Spleen (tissue), 11 donors: Measurements from ENCODE around the gene PLBD2. TPM values are rescaled to one million over a fixed set of nuclear protein-coding genes. Genes with fewer than 3 reads are reported as not detected.

ENCODE experiments used
- DNase-seq: peaks from one replicate; pipeline ENCODE4 v3.0.0-alpha.2; 2020
- H3K27ac ChIP-seq, 8 donors: fragments of 200-600 bp; sonication (generic) in 7 of 8; 1 replicate in 4 of 8; 2 replicates in 4 of 8; pipeline versions ENCODE4 v1.5.0 to v1.8.0; 2016 to 2021; ENCODE audit warnings: inconsistent platforms in 4 of 8, mild to moderate bottlenecking in 4 of 8, moderate library complexity in 1 of 8
- H3K27me3 ChIP-seq, 7 donors: fragments of 200-600 bp; sonication (generic) in 6 of 7; replicated peaks in 1 of 7; 1 replicate in 4 of 7; 2 replicates in 3 of 7; pipeline versions ENCODE4 v1.5.0 to v1.8.0; 2016 to 2021; ENCODE audit warnings: inconsistent platforms in 3 of 7, mild to moderate bottlenecking in 1 of 7
- H3K36me3 ChIP-seq, 6 donors: fragments of 200-600 bp; sonication (generic) in 5 of 6; 1 replicate in 4 of 6; 2 replicates in 2 of 6; pipeline versions ENCODE4 v1.5.0 to v1.8.0; 2016 to 2021; ENCODE audit warnings: inconsistent platforms in 2 of 6
- H3K4me1 ChIP-seq, 6 donors: fragments of 200-600 bp; sonication (generic) in 5 of 6; 1 replicate in 3 of 6; 2 replicates in 3 of 6; pipeline versions ENCODE4 v1.5.0 to v1.8.0; 2016 to 2021; ENCODE audit warnings: inconsistent platforms in 3 of 6
- H3K4me3 ChIP-seq, 8 donors: fragments of 200-600 bp; sonication (generic) in 7 of 8; 1 replicate in 4 of 8; 2 replicates in 4 of 8; pipeline versions ENCODE4 v1.5.0 to v1.8.0; 2016 to 2021; ENCODE audit warnings: inconsistent platforms in 4 of 8, mild to moderate bottlenecking in 4 of 8, moderate library complexity in 2 of 8
- H3K9me3 ChIP-seq, 8 donors: fragments of 200-600 bp; sonication (generic) in 7 of 8; 1 replicate in 4 of 8; 2 replicates in 4 of 8; pipeline versions ENCODE4 v1.5.0 to v1.8.0; 2016 to 2021; ENCODE audit warnings: inconsistent platforms in 4 of 8
- CTCF ChIP-seq, 11 experiments: fragments of 200-600 bp in 7 of 11; fragments of 450-650 bp in 4 of 11; sonication (generic) in 4 of 11; IDR thresholded peaks in 8 of 11; conservative IDR thresholded peaks in 3 of 11; 1 replicate in 7 of 11; 2 replicates in 4 of 11; pipeline versions ENCODE4 v1.4.0 to v1.8.0; 2016 to 2021; ENCODE audit warnings: antibody characterized with exemption in 11 of 11, inconsistent platforms in 4 of 11, mild to moderate bottlenecking in 1 of 11
- POLR2A ChIP-seq, 3 donors: fragments of 450-650 bp; IDR thresholded peaks; one replicate each; pipeline ENCODE4 v1.5.1; 2017; ENCODE audit warnings: antibody characterized with exemption in 3 of 3, mild to moderate bottlenecking in 1 of 3
- POLR2AphosphoS5 ChIP-seq, 3 donors: sonication (generic); formaldehyde crosslinking; IDR thresholded peaks; one replicate each; pipeline ENCODE4 v1.5.1; 2017; ENCODE audit warnings: antibody characterized with exemption in 3 of 3
- WGBS, 5 donors: extraction: QIAGEN DNeasy Blood & Tissue Kit in 3 of 5; methylation state at CpG; one replicate each; pipeline versions ENCODE4 v1.1.5 to v1.1.7; 2013 to 2018; 5-methylcytosine and 5-hydroxymethylcytosine counted together
- intact Hi-C: fragments of 100-400 bp; cut with DNase I; formaldehyde crosslinking; loops from one replicate; pipeline ENCODE4 v1.15.0; 2023; ENCODE audit warnings: low total_unique reads
- polyA plus RNA-seq, 3 donors: library from polyadenylated mRNA; stranded (reverse); fragments of 200-250 nt; gene quantifications; one replicate each; pipeline ENCODE4 v1.2.1, GENCODE V29; 2013
- total RNA-seq, 7 donors: library from RNA; depleted of rRNA in 3 of 7; stranded (reverse); fragments of >200 nt in 3 of 7; fragmentation: NEBNext Ultra II Directional in 4 of 7; extraction: Animal tissue kit (Norgen Biotek cat#: 25700) in 4 of 7; gene quantifications; one replicate each; pipeline versions ENCODE4 v1.1.0 to v1.2.1, GENCODE V29; 2016 to 2021
- donor health status: healthy with polysubstance abuse.
- donor health status: DM: no; HTN: no; CAD: no; lungs with moderate emphysema.
- donor health status: DM: no; HTN: no; CAD: no.
- donor health status: Bipolar disorder and iron deficiency.
- donor health status: healthy.
- donor health status: DM: no; HTN: no; CAD: no.
- donor health status: DM: yes; HTN: yes; CAD: no.

PLBD2 gene
- total and polyA plus RNA-seq, 10 donors = 4.2 to 38.8 (median 29.2) TPM

- DNase-seq = no peak
- H3K4me1 ChIP-seq = no peaks in the 10 kb centered on the region
These were observed 74.6 kb downstream of the PLBD2 start for GRCh38 chr12:113432986-113433385.

GRCh38 chr12:113435367-113435766 is 77.0 kb downstream of the PLBD2 start:
- H3K27ac ChIP-seq = no peak overlapping the region
- no peak for TF ChIP-seq POLR2A (IDR thresholded peaks at IDR 0.05)
- TF ChIP-seq CTCF (IDR thresholded peaks at IDR 0.05 in 8 of 11, conservative IDR thresholded peaks at IDR 0.05 in 3 of 11) = no peak

More at GRCh38 chr12:113432986-113433385, 74.6 kb downstream of the PLBD2 start:
- Histone ChIP-seq H3K36me3 (no peaks in the 10 kb centered on the region), H3K4me3 (no peak overlapping the region), H3K27me3 (peaks cover 0 to 27% (median 0%) of the 10 kb centered on the region in 7 donors), H3K9me3 (no peaks in the 10 kb centered on the region), H3K27ac (no peak overlapping the region)
- intact Hi-C loops = no loop called here
- TF ChIP-seq CTCF (IDR thresholded peaks at IDR 0.05 in 8 of 11, conservative IDR thresholded peaks at IDR 0.05 in 3 of 11) (no peak), POLR2A (IDR thresholded peaks at IDR 0.05) (no peak), POLR2AphosphoS5 (IDR thresholded peaks at IDR 0.05) (no peak)

GRCh38 chr12:113436586-113436985 is 78.2 kb downstream of the PLBD2 start:
- Histone ChIP-seq H3K9me3 (no peaks in the 10 kb centered on the region), H3K4me3 (no peak overlapping the region), H3K4me1 (no peaks in the 10 kb centered on the region), H3K27ac (no peak overlapping the region), H3K27me3 (peaks cover 0 to 33% (median 0%) of the 10 kb centered on the region in 7 donors), H3K36me3 (no peaks in the 10 kb centered on the region)
- intact Hi-C loops = no loop called here
- WGBS, 5 donors = 81 to 100% (median 85%) methylated on average over 1 to 6 of the region's 6 CpGs
- DNase-seq = no peak
- no peak for TF ChIP-seq CTCF (IDR thresholded peaks at IDR 0.05 in 8 of 11, conservative IDR thresholded peaks at IDR 0.05 in 3 of 11)
- TF ChIP-seq POLR2AphosphoS5 (IDR thresholded peaks at IDR 0.05) = no peak

More at GRCh38 chr12:113435367-113435766, 77.0 kb downstream of the PLBD2 start:
- 69 to 92% (median 87%) methylated on average over 3 to 5 of the region's 5 CpGs for WGBS, 5 donors
- Histone ChIP-seq H3K4me3 (no peak overlapping the region), H3K9me3 (no peaks in the 10 kb centered on the region), H3K4me1 (no peaks in the 10 kb centered on the region), H3K27me3 (peaks cover 0 to 28% (median 0%) of the 10 kb centered on the region in 7 donors), H3K36me3 (no peaks in the 10 kb centered on the region)
- no peak for DNase-seq
- intact Hi-C loops = no loop called here

- no peaks in the 10 kb centered on the region for H3K4me1 ChIP-seq
- H3K27ac ChIP-seq = no peak overlapping the region
- no peak for DNase-seq
- H3K36me3 ChIP-seq = no peaks in the 10 kb centered on the region
- no peaks in the 10 kb centered on the region for H3K9me3 ChIP-seq
- no peak for TF ChIP-seq POLR2A (IDR thresholded peaks at IDR 0.05)
- TF ChIP-seq CTCF (IDR thresholded peaks at IDR 0.05 in 8 of 11, conservative IDR thresholded peaks at IDR 0.05 in 3 of 11) = no peak
- TF ChIP-seq POLR2AphosphoS5 (IDR thresholded peaks at IDR 0.05) = no peak
- peaks cover 0 to 38% (median 0%) of the 10 kb centered on the region in 7 donors for H3K27me3 ChIP-seq
- 71 to 91% (median 88%) methylated on average over 6 of the region's 6 CpGs for WGBS, 5 donors
- intact Hi-C loops = no loop called here
- no peak overlapping the region for H3K4me3 ChIP-seq
These were observed 78.8 kb downstream of the PLBD2 start for GRCh38 chr12:113436993-113437728.
